WTC11 (cell line): ENCODE results near the gene RARRES2. TPM values are rescaled to one million over a fixed set of nuclear protein-coding genes. Genes with fewer than 3 reads are reported as not detected.

Experiments used
- ATAC-seq: fragments of 200-7000 bp; cut with Tn5 transposase; 2 replicates; pipeline ENCODE4 v1.10.0; 2021; ENCODE audit warnings: mild to moderate bottlenecking, moderate library complexity
- CTCF ChIA-PET: fragments of 300-600 bp; sonication (Branson Sonifier 250); formaldehyde crosslinking; loops from one replicate; lab custom pipeline; 2021; ENCODE audit warnings: antibody characterized with exemption; lab: Charles Lee
- POLR2A ChIA-PET: fragments of 350-600 bp; sonication (Branson Sonifier 250); formaldehyde crosslinking; loops from one replicate; lab custom pipeline; 2021; ENCODE audit warnings: antibody characterized with exemption; lab: Charles Lee
- DNase-seq: peaks from one replicate; pipeline ENCODE4 v3.0.0; 2021; ENCODE audit warnings: low spot score
- H3K27ac Mint-ChIP-seq: 2 replicates; pipeline ENCODE4 v1.8.0; 2021; ENCODE audit warnings: mixed read lengths
- H3K27me3 Mint-ChIP-seq: 2 replicates; pipeline ENCODE4 v1.8.0; 2021; ENCODE audit warnings: low read depth, mild to moderate bottlenecking, moderate library complexity, mixed read lengths
- H3K36me3 Mint-ChIP-seq: 2 replicates; pipeline ENCODE4 v1.8.0; 2021; ENCODE audit warnings: mixed read lengths
- H3K4me1 Mint-ChIP-seq: 2 replicates; pipeline ENCODE4 v1.8.0; 2022; ENCODE audit warnings: mixed read lengths
- H3K4me3 Mint-ChIP-seq: 2 replicates; pipeline ENCODE4 v1.8.0; 2021; ENCODE audit warnings: mild to moderate bottlenecking, moderate library complexity, mixed read lengths
- H3K9me3 Mint-ChIP-seq: 2 replicates; pipeline ENCODE4 v1.8.0; 2021; ENCODE audit warnings: mixed read lengths
- ATF6 ChIP-seq: sonication (generic); formaldehyde crosslinking; IDR thresholded peaks from 2 replicates; pipeline ENCODE4 v1.8.1; 2023; ENCODE audit warnings: mild to moderate bottlenecking, missing genetic modification reagents
- CBFB ChIP-seq: sonication (generic); formaldehyde crosslinking; IDR thresholded peaks from 2 replicates; pipeline ENCODE4 v1.8.1; 2022; ENCODE audit warnings: mild to moderate bottlenecking, low read depth, missing genetic modification reagents
- CREB1 ChIP-seq: sonication (generic); formaldehyde crosslinking; IDR thresholded peaks from 2 replicates; pipeline ENCODE4 v1.8.0; 2023; ENCODE audit warnings: mild to moderate bottlenecking, missing genetic modification reagents
- ETV6 ChIP-seq: sonication (generic); formaldehyde crosslinking; IDR thresholded peaks from 2 replicates; pipeline ENCODE4 v1.8.1; 2022; ENCODE audit warnings: mild to moderate bottlenecking, missing genetic modification reagents
- FOXJ3 ChIP-seq: sonication (generic); formaldehyde crosslinking; IDR thresholded peaks from 2 replicates; pipeline ENCODE4 v1.9.0; 2021; ENCODE audit warnings: missing genetic modification reagents, mild to moderate bottlenecking, borderline replicate concordance
- NFYB ChIP-seq: sonication (generic); formaldehyde crosslinking; conservative IDR thresholded peaks from 2 replicates; pipeline ENCODE4 v1.8.0; 2022; ENCODE audit warnings: low read depth, missing genetic modification reagents
- NR2C2 ChIP-seq: sonication (generic); formaldehyde crosslinking; IDR thresholded peaks from 2 replicates; pipeline ENCODE4 v1.8.0; 2022; ENCODE audit warnings: mild to moderate bottlenecking, missing genetic modification reagents
- ZBTB21 ChIP-seq: sonication (generic); formaldehyde crosslinking; IDR thresholded peaks from 2 replicates; pipeline ENCODE4 v1.8.1; 2023; ENCODE audit warnings: mild to moderate bottlenecking, missing genetic modification reagents, borderline replicate concordance
- ZNF232 ChIP-seq: sonication (generic); formaldehyde crosslinking; IDR thresholded peaks from 2 replicates; pipeline ENCODE4 v1.8.0; 2022; ENCODE audit warnings: mild to moderate bottlenecking, missing genetic modification reagents
- ZNF423 ChIP-seq: fragments of 250-450 bp; sonication (Bioruptor Pico); IDR thresholded peaks from 2 replicates; pipeline ENCODE4 v2.1.2; 2022; ENCODE audit warnings: mild to moderate bottlenecking, moderate library complexity
- ZNF532 ChIP-seq: fragments of 250-450 bp; sonication (Bioruptor Pico); IDR thresholded peaks from 2 replicates; pipeline ENCODE4 v1.9.0; 2021; ENCODE audit warnings: mild to moderate bottlenecking, borderline replicate concordance
- total RNA-seq: library from RNA; stranded (reverse); gene quantifications from 3 replicates; pipeline ENCODE4 v1.2.3, GENCODE V29; 2021
- TF ChIP-seq, protein P1 (sequence below): sonication (generic); formaldehyde crosslinking; conservative IDR thresholded peaks from 2 replicates; pipeline ENCODE4 v1.8.1; 2023; ENCODE audit warnings: mild to moderate bottlenecking, low read depth, missing genetic modification reagents, moderate library complexity
- TF ChIP-seq, protein P2 (sequence below): sonication (generic); formaldehyde crosslinking; IDR thresholded peaks from 2 replicates; pipeline ENCODE4 v1.8.1; 2023; ENCODE audit warnings: mild to moderate bottlenecking, missing genetic modification reagents
- TF ChIP-seq, protein P3 (sequence below): sonication (generic); formaldehyde crosslinking; IDR thresholded peaks from 2 replicates; pipeline ENCODE4 v1.8.0; 2022; ENCODE audit warnings: mild to moderate bottlenecking, missing genetic modification reagents

Gene RARRES2
- total RNA-seq, 1 experiment from 2014 or later = 230 TPM

DNA sequence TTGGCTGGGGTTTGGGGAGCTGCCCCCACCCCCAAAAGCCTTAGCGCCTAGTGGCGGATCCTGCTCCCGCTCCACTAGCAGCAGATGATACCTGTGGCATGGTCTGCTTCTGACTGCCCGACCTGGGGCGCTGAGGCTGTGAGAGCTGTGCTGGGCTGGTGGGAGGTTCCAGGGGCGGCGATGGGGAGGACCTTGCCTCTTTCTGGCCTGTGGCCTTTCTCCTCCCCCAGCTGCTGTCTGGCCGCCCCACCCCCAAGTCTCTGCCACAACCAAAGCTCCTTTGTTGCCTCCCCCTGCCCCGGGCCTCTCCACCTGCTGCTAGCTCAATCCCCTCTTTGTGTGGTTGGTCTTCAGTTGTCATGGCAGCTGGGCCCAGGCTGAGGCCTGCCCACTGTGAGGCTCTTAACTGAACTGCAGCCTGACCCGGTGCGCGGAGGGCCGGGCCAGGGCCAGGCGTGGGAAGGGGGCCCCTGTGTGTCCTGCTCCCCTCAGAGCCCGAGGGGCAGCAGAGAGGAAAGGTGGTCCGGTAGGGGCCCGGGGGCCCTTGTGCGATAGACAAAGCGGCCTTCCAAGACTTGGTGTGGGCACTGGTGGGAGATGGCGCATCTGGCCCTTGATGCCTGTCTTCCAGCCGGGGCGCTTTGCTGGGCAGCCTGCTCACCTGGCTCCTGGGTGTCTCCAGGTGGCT lies 42.4 kb upstream of the RARRES2 start (continued):
- TF ChIP-seq, protein P1, sequence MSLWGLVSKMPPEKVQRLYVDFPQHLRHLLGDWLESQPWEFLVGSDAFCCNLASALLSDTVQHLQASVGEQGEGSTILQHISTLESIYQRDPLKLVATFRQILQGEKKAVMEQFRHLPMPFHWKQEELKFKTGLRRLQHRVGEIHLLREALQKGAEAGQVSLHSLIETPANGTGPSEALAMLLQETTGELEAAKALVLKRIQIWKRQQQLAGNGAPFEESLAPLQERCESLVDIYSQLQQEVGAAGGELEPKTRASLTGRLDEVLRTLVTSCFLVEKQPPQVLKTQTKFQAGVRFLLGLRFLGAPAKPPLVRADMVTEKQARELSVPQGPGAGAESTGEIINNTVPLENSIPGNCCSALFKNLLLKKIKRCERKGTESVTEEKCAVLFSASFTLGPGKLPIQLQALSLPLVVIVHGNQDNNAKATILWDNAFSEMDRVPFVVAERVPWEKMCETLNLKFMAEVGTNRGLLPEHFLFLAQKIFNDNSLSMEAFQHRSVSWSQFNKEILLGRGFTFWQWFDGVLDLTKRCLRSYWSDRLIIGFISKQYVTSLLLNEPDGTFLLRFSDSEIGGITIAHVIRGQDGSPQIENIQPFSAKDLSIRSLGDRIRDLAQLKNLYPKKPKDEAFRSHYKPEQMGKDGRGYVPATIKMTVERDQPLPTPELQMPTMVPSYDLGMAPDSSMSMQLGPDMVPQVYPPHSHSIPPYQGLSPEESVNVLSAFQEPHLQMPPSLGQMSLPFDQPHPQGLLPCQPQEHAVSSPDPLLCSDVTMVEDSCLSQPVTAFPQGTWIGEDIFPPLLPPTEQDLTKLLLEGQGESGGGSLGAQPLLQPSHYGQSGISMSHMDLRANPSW = peak; percentile 70; the same call in 1 of the 2 replicates
- no peak for TF ChIP-seq ZNF232
- peak; percentile 70 for TF ChIP-seq ZBTB21 (CRISPR knock-in tag)
- TF ChIP-seq FOXJ3 (CRISPR knock-in tag) = no peak
- TF ChIP-seq, protein P2, sequence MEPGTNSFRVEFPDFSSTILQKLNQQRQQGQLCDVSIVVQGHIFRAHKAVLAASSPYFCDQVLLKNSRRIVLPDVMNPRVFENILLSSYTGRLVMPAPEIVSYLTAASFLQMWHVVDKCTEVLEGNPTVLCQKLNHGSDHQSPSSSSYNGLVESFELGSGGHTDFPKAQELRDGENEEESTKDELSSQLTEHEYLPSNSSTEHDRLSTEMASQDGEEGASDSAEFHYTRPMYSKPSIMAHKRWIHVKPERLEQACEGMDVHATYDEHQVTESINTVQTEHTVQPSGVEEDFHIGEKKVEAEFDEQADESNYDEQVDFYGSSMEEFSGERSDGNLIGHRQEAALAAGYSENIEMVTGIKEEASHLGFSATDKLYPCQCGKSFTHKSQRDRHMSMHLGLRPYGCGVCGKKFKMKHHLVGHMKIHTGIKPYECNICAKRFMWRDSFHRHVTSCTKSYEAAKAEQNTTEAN (CRISPR knock-in tag) = no peak
- 0 out of 2 replicates have a peak, but pooled peaks have one; percentile 80 for TF ChIP-seq ZNF532 (CRISPR knock-in tag)
- TF ChIP-seq NFYB (CRISPR knock-in tag) = no peak
- TF ChIP-seq NR2C2 (CRISPR knock-in tag) = no peak
- no peak for TF ChIP-seq CREB1 (CRISPR knock-in tag)
- no peak for TF ChIP-seq ATF6
- TF ChIP-seq ZNF423 (CRISPR knock-in tag) = no peak
- TF ChIP-seq, protein P3, sequence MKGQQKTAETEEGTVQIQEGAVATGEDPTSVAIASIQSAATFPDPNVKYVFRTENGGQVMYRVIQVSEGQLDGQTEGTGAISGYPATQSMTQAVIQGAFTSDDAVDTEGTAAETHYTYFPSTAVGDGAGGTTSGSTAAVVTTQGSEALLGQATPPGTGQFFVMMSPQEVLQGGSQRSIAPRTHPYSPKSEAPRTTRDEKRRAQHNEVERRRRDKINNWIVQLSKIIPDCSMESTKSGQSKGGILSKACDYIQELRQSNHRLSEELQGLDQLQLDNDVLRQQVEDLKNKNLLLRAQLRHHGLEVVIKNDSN (CRISPR knock-in tag) = no peak
- TF ChIP-seq CBFB = peak; percentile 94

DNA sequence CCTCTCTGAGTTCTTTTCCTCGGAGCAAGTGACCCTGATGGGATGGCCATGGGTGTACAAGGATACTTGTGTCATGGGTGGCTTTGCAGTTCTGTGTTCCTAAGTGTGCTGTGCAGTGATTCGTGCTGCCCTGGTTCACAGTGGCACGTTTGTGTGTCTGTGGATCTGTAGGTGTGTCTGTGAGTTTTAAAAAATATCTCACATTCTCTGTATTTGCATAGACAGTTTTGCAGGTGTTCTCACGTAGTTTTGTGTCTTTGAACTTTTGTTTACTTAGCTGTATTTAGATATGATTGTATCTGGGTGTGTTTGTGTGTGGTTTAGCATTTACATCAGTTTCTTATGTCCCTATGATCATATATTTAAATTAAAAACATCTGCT lies 41.4 kb upstream of the RARRES2 start:
- Mint-ChIP-seq H3K36me3 (peaks cover 12% of the 10 kb centered on the region), H3K9me3 (no peaks in the 10 kb centered on the region), H3K4me3 (peak overlapping the region; percentile 47), H3K4me1 (peaks cover 77% of the 10 kb centered on the region), H3K27ac (peak overlapping the region; percentile 96), H3K27me3 (no peaks in the 10 kb centered on the region)
- no peak for DNase-seq
- ATAC-seq = no peak
- POLR2A ChIA-PET = interaction anchor here (1.4 to 1.5 kb wide), 2 partner anchors 14 to 53 kb away, joined by 6 to 26 read pairs; partner anchors contain the start of gene REPIN1
- TF ChIP-seq ETV6 (CRISPR knock-in tag) = no peak
- CTCF ChIA-PET = interaction anchor here (1.2 to 5.1 kb wide), 2 partner anchors 20 to 48 kb away, joined by 4 to 33 read pairs; no protein-coding TSS in a partner anchor
